PFSK-1 (cell line): ENCODE measurements around the gene OPN1MW.
"Not testable (repeated sequence)": the region's sequence is repeated elsewhere in the genome, so short reads cannot be mapped to it uniquely, and the experiment has no call there.

ENCODE experiments used
- FOXP2 ChIP-seq: optimal IDR thresholded peaks from 2 replicates; pipeline ENCODE3; 2011; ENCODE audit warnings: borderline replicate concordance, control low read depth, inconsistent platforms; ENCODE audit not compliant: insufficient read depth; ENCODE audit errors: extremely low read length, extremely low read depth
- REST ChIP-seq, 2 experiments: IDR thresholded peaks; 2 replicates each; pipeline versions ENCODE4 v1.6.1 to v1.8.0; 2011 to 2012; ENCODE audit warnings: low read depth in 2 of 2, low read length in 2 of 2, control low read depth in 1 of 2, inconsistent platforms in 1 of 2, mild to moderate bottlenecking in 1 of 2, moderate library complexity in 1 of 2; ENCODE audit not compliant: insufficient read depth in 1 of 2

GRCh38 chrX:154144010-154144409, 38.4 kb upstream of the OPN1MW start, which contains the start of gene OPN1LW:
- not testable (repeated sequence) for TF ChIP-seq REST (IDR thresholded peaks at IDR 0.05; ENCODE audit: insufficient read depth in 1 of 2, low read depth in 2 of 2, low read length in 2 of 2); FOXP2
